ENCODE measurements around the gene OR8B2.
"Not testable (repeated sequence)": the region's sequence is repeated elsewhere in the genome, so short reads cannot be mapped to it uniquely, and the experiment has no call there.

OR8B2 gene, protein sequence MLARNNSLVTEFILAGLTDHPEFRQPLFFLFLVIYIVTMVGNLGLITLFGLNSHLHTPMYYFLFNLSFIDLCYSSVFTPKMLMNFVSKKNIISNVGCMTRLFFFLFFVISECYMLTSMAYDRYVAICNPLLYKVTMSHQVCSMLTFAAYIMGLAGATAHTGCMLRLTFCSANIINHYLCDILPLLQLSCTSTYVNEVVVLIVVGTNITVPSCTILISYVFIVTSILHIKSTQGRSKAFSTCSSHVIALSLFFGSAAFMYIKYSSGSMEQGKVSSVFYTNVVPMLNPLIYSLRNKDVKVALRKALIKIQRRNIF
- total RNA-seq = 0 reads per million in 18 experiments

DNA sequence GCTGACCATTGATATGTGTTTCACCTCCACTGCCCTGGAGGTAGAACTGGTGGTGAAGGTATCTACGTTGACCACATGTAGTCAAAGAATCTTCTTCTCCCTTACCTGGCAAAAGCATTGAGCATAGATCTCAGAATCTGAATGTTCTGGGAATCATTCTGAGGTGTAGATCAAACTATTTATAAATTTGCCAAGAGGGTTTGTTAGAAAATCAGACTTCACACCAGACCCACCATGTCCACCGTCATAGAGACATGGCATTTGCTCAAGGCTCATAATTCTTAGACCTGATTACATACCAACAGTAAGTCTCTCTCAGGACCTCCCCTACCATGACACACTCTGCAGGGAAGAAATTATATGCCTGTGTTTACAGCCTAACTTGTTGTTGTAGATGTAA, at the start of gene OR8B2:
OR8B2 (minus strand) TSS at position 101 of the 400 bp plus-strand sequence. CDS start 1,156 bp downstream, outside the sequence.
- no peak for DNase-seq

DNA sequence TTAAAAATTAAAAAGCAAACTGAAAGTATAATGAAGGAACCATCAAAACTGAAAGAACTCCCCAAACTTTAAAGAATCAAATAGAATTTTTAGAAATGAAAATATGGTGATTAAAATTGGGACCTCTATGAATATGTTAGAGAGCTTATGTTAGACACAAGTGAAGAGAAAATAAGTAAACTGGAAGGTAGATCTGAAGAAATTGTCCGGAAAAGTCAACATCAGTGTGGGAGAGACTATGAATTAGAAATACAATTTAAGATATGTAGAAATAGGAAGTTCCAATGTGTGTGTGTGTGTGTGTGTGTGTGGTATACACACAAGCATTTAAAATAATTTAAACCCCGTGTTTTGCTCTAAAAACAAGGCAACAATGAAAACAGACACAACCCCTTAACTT, 45.3 kb upstream of the OR8B2 start:
- no peak for DNase-seq

DNA sequence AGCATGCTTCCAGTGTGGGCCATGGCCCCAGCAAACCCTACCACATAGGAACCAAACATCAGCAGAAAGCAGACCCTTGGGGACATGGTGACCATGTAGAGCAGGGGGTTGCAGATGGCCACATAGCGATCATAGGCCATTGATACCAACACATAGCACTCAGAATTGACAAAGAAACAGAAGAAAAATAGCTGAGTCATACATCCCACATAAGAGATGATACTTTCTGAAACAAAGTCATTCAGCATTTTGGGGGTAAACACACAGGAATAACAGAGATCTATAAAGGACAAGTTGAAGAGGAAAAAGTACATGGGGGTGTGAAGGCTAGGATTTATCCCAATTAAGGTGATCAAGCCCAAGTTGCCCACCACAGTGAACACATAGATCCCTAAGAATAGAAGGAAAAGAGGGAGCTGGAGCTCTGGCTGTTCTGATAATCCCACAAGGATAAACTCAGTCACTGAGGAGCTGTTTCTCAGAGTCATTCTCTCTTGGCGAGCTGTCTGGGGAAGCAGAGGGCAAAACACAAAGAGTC, 40.2 kb upstream of the OR8B2 start, which contains the start of gene OR8B4:
OR8B4 (minus strand) TSS at position 488 of the 538 bp plus-strand sequence; CDS start at position 488, 0 bp downstream.
- DNase-seq = no peak

DNA sequence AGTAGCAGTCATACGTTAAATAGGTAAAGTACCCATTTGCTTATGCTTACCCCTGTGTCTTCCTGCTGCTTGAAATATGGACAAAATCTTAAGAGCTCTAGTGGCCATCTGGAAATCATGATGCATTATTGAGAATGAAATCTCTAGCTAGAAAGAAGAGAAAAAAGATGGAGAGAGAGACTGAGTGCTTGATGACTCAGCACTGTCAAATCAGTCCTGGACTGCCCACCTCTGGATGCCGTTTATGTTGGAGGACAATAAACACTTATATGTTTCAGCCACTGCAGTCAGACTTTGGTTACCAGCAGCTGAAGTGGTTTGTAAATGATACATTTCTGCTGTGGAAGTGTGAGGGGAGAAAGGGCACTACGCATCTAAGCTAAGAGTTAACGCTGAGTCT, 36.7 kb upstream of the OR8B2 start:
- DNase-seq = no peak

DNA sequence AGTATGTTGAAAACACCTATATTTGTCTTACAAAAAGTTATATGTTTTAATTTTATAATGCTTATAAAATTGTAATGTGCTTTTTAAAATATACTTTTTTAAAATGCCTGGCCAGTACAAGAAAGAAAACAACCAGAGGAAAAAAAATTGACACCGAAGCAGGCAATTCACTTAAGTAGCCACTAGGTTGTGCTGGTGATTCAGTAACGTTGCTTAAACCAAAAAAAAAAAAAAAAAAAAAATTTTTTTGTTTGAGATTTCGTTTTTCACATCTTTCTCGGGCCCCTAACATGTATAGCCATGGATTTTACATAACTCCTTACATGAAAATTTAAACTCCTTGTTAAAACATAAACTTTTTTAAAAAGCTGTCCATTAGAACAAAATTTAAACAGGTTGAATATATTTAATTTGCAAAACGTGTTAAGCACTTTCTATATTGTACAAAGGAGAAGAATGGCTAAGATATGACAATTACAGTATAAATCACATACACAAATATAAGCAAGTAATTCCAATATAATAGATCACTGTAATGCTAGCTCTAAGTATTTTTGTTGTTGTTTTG, 31.1 kb upstream of the OR8B2 start:
- DNase-seq = peak; percentile 22 to 46

DNA sequence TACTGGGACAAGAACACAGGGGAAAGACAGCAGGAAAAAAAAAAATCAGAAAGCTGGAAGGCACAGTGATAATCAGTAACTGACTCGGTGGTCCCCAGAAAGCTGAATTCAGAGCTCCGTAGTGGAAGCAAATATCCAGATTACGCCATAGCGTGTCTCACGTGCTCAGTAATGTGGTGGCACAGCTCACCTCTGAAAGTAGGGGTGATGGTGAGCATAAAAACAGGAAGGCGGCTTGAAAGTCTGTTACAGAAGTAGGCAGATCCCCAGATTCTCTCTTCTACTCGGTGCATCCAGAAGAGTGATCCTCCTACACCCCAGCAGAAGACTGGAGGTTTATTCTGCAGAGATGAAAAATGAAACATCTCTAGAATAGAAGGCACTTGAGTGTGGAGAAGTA, 25.6 kb upstream of the OR8B2 start:
- DNase-seq = no peak

DNA sequence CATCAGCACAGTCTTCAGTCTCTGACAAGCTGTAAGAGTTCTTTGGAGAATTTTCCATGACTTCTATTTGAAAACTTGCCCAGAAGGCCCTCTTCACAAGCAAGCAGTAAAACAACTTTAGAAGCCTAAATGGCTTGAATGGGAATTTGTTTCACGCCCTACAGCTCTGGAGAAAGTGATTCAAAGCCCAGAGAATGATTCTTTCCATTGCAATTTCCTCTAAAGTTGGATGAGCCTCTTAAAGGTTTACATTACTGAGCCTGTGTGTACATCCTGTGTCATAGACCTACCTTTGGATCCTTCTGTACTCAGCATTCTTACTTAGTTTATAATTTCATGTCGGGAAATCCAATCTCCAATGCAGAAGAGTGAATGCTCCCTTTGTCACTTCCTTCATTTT, 21.3 kb upstream of the OR8B2 start:
- no peak for DNase-seq

DNA sequence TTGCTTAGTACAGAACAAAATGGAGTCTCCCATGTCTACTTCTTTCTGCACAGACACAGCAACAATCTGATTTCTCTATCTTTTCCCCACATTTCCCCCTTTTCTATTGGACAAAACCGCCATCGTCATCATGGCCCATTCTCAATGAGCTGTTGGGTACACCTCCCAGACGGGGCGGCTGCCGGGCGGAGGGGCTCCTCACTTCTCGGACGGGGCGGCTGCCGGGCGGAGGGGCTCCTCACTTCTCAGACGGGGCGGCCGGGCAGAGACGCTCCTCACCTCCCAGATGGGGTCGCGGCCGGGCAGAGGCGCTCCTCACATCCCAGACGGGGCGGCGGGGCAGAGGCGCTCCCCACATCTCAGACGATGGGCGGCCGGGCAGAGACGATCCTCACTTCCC, 18.9 kb upstream of the OR8B2 start:
- not testable (repeated sequence) for DNase-seq

DNA sequence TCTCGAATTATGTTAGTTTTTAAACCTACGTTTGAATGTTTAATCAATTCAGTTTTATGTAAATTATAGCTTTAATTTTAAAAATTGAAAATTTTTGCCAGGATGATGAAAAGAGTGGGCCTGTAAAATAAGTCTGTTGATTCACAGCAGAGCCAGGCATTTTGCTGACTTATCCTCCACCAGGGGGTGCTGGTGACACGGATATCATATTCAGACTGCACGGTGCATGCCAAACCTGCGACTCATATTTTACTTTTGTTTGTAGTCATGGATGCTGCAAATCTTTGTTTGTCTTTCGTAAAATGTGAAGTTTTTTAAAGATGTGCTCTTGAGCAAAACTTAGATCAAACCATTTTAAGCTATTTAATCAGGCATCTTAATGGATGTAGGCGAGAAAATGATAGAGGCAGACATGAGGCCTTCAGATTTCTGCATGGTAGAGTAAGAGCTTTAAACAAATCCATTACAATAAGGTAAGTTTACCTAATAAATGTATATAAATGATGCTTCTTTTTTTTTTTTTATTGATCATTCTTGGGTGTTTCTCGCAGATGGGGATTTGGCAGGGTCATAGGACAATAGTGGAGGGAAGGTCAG, 18.1 kb upstream of the OR8B2 start:
- DNase-seq = peak; percentile 67 to 70

DNA sequence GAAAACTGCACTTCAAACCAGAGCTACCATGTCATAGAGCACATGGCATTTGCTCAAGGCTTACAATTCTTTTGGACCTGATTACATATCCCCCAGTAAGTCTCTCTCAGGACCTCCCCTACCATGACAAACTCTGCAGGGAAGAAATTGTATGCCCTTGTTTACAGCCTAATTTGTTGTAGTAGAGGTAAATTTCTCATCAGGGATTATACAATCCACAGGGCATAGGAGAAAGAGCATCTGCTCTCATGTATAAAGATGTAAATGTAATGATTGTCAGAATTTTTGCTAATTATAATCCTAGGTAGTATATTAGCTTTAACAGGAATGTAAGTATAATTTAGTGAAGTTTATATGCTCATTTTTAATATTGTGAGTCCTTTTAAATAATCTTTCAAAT, 14.6 kb upstream of the OR8B2 start, which contains the start of gene OR8B3:
OR8B3 (minus strand) TSS at position 101 of the 400 bp plus-strand sequence. CDS start 1,673 bp downstream, outside the sequence.
- DNase-seq = no peak

DNA sequence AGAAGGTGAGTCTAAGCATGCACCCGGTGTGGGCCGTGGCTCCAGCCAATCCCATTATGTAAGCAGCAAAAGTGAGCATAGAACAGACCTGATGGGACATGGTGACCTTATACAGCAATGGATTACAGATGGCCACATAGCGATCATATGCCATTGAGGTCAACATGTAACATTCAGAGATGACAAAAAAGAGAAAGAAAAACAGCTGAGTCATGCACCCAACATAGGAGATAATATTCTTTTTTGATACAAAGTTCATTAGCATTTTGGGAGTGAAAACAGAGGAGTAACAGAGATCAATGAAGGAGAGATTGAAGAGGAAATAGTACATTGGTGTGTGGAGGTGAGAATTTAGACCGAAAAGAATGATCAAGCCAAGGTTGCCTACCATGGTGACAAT, 12.5 kb upstream of the OR8B2 start:
- DNase-seq = not testable (repeated sequence)

DNA sequence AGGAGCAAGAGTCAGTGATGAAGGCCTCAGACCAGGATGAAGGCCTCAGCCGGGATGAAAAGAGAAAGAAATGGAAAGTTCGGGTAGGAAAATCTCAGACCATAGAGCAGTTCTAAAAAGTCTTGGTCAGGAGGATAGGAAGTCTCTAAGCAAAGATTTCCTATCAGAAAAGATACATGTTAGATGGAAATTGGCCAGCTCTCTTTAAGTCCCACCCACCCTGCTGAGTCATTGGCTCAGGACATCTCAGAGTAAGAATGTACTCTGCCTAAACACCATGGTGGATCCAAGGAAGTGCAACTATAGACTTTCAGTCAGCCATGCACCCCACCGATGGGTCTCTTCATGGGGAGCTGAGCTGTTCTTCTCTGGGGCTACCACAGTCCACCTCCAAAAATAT, 10.1 kb upstream of the OR8B2 start:
- DNase-seq = no peak

DNA sequence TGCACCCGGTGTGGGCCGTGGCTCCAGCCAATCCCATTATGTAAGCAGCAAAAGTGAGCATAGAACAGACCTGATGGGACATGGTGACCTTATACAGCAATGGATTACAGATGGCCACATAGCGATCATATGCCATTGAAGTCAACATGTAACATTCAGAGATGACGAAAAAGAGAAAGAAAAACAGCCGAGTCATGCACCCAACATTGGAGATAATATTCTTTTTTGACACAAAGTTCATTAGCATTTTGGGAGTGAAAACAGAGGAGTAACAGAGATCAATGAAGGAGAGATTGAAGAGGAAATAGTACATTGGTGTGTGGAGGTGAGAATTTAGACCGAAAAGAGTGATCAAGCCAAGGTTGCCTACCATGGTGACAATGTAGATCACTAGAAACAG, 1.4 kb downstream of the OR8B2 start:
- DNase-seq = not testable (repeated sequence)

DNA sequence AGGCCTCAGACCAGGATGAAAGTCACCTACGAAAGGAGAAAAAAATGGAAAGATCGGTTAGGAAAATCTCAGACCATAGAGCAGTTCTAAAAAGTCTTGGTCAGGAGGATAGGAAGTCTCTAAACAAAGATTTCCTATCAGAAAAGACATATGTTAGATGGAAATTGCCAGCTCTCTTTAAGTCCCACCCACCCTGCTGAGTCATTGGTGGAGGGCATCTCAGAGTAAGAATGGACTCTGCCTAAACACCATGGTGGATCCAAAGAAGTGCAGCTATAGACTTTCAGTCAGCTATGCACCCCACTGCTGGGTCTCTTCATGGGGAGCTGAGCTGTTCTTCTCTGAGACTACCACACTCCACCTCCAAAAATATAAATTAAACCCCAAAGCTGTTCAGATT, 3.7 kb downstream of the OR8B2 start:
- no peak for DNase-seq

DNA sequence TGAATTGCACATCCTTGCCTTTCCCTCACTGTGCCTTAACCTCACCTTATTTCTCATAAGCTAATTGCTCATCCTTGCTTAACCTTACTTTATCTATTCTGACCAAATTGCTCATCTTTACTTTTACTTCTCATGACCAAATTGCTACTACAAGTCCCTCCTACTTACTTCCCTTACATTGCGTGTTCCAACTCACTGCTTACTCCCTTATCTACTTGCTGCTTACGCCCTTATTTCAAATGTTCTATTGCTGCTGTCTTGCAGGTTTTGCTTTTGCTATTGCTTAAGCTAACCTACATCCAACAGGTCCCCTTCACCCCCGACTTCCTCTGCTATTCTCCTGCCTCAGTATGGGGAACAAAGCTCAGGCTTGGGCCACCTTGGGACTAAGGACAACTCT, 8.0 kb downstream of the OR8B2 start:
- DNase-seq = no peak

DNA sequence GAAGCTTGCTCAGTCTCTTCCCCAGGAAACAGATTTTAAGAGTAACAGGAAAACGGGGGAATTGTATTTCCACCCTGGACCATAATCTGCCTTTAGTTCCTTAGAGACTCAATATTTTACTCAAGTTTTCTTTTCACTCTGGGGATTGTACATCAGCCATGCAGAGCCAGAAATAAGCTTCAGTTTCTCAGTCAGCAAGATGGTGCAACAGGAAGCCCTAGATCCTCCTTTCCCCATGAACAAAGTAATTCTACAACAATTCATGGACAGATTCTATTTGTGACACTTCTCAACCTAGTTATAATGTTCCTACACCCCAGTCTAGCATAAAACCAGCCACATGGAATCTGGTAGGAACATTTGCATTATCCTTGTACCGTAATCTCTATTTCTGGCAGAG, 24.7 kb downstream of the OR8B2 start:
- peak in 1 of 2 donors; percentile 9 for DNase-seq

DNA sequence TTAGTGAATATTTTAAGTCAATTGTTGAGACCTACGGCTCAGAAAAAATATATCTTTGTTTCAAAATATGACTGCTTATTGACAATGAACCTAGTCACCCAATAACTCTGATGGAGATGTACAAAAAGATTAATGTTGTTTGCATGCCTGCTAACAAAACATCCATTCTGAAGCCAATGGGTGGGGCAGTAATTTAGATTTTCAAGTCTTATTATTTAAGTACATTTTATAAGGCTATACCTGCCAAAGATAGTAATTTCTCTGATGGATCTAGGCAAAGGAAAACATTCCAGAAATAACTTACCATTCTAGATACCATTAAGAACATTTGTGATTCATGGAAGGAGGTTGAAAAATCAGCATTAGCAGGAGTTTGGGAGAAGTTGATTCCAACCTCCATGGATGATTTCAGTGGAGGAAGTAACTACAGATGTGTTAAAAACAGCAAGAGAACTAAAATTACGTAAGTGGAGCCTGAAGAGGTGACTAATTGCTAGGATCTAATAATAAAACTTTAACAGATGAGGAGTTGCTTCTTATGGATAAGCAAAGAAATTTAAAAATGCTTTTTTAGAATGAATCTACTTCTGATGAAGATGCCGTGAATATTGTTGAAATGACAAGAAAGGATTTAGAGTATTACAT, 37.9 kb downstream of the OR8B2 start:
- peak; percentile 16 to 54 for DNase-seq

DNA sequence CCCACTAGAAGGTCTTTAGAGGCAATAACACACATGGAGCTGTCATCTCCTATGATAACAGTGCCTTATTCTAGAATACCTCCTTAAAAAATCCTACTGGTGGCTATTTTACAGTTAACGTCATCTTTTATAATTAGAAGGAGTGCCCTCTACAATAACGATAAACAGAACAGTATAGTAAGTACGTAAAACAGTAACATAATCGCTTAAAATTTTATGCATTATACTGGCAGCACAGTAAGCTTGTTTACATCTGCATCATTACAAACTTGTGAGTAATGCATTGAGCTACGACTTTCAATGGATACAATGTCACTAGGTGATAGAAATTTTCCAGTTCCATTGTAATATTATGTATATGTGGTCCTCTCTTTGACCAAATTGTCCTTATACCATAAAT, 40.0 kb downstream of the OR8B2 start:
- no peak for DNase-seq

DNA sequence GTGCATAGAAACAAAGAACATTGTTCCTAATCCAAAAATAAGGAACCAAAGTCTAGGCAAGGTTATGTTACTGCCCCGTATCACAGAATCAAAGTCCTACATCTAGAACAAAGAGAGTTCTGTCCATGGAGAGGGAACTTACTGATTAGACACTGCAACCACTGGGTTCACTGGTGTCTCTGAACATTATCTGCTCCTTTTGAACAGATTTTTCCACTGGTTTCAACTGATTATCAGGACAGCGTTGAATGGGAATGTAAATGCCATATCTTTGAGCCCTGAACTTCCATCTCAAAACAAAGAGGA, 44.2 kb downstream of the OR8B2 start:
- DNase-seq = no peak

DNA sequence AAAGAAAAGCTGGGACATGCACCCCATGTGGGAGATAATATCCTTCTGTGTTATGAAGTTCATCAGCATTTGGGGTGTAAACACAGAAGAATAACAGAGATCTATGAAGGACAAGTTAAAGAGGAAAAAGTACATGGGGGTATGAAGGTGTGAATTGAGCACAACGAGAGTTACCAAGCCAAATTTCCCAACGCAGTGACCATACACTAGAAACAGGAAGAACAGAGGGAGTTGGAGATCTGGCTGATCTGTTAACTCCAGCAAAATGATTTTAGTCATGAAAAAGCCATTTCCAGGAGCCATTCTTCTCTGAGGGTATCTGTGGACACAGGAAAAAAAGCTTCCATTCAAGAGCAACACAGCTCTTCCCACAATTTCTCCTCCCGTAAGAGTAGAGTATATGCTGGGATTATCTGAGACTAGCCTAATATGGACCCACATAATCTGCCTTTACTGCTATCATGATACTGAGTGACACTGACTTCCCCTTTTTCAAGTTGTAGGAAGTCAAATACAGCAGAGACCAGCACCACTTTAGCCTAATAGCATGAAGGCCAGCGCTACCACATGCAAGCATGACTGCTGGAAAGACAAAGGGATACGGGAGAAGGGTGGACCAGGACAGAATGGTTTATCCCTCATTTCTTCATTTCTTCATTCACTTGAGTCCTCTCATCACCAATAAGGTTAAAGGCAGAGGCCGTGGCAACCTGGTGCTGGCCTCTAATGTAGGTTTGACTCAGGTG, 44.7 kb downstream of the OR8B2 start:
- peak; percentile 9 to 47 for DNase-seq
